ENCODE measurements around the gene IL1RAPL1.

GRCh38 chrX:29528281-29528680, 941.0 kb downstream of the IL1RAPL1 start:
- no peak for TF ChIP-seq CTCF (conservative IDR thresholded peaks at IDR 0.05 in 1 of 2, IDR thresholded peaks at IDR 0.05 in 1 of 2; ENCODE audit: extremely low read depth in 1 of 2, insufficient read depth in 1 of 2, low read depth in 1 of 2, low read length in 2 of 2)
- no peak for TF ChIP-seq EZH2 (IDR thresholded peaks at IDR 0.05; ENCODE audit: borderline replicate concordance, low read length)

Measured in mammary epithelial cell (primary cell).